GM19328 (cell line): ENCODE results near the gene CHCHD10.

Experiments used
- ATAC-seq: cut with Tn5 transposase; IDR thresholded peaks from one replicate; pipeline ENCODE4 v1.9.1; 2021; ENCODE audit warnings: mild to moderate bottlenecking, moderate library complexity; ENCODE audit not compliant: unreplicated experiment

The CHCHD10 gene

DNA sequence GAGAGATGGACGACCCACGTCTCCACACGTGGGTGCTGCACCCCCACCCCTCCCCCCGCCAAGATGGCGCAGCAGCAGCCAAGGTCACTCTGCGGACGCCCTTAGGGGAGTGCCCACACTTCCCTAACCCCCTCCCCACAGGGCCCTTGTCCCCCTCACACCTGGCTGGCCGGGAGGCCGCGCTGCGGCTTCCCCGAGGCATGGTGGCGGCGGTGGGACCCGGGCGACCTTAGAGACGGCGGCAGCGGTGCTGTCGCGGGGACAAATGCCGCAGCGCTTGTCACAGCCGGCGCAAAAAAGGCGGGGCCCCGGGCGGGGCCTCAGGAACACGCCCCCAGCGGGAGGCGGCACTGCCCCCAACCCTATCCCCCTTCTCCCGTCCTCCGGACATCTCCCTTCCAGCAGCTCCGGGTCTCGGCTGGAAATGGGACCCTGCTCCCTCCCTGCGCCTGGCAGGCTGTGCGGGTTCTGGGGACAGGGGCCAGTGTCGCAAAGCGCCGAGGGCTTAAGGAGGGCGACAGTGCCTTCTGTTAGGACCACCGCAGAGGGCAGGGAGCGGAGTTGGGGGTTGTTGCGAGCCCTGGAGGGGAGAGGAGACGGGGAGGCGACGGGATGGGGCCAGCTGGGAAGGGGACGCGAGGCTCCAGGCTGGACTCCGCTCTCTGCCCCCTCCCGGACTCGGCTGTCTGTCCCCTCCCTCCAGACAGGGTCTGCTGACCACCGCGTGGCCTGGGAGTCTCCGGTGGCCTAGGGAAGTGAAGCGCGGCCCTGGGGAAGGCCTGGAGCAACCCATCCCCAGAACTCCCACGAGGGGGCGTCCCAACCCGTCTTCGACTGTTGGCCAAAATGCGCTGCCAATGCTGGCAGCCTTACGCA is at the start of gene CHCHD10:
CHCHD10 (minus strand) TSS at position 300 of the 876 bp plus-strand sequence; CDS start at position 202, 98 bp downstream.
- peak; percentile 50 for ATAC-seq

DNA sequence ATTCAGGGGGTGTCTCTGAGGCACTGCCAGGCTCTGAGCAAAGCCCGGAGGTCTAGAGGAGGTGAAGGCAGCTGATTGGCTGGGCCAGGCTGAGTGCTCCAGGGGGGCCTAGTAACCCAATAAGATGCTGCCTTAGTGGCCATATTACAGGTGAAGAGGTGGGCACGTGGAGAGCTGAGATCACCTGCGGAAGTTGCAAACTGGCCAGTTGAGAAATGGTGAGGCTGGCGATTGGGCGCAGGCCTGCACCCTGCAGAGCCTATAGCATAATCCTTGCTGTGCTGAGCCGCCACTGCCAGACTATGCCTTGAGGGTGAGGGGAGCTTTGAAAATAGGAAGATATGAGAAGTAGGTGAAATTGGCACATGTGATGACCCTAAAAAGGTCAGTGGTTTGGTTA is 49.4 kb upstream of the CHCHD10 start:
- ATAC-seq = no peak

DNA sequence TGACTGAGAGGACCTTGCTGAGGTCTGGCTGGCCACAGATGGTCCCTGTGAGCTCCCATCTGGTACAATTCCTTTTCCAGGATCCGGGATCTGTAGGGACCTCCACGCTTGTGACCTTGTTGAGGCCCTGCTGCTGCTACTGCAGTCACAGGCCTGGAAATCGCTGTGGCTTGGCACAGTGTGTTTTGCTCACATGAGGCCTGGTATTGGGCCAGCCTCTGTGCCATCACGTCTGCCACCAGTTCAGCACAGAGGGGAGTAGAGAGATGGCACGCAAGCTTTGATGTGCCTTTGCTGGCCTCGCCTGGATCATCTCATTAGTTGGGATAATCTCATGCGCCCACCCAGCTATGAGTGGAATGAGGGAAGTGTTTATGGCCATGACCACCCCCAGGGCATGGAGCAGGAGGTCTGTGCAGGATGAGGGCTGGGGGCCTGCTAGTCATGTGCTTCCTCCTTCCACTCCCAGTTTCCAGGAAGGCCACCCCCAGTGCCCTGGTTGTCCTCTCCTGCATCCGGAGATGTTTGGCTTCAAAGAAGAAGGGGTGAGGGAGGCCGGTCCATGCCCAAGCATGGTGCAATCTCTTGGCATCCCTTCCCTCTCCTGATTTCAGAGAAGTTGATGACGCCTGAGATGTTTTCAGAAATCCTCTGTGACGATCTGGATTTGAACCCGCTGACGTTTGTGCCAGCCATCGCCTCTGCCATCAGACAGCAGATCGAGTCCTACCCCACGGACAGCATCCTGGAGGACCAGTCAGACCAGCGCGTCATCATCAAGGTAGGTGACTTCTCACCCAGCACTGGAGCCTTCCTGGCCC is 48.6 kb upstream of the CHCHD10 start:
- no peak for ATAC-seq

DNA sequence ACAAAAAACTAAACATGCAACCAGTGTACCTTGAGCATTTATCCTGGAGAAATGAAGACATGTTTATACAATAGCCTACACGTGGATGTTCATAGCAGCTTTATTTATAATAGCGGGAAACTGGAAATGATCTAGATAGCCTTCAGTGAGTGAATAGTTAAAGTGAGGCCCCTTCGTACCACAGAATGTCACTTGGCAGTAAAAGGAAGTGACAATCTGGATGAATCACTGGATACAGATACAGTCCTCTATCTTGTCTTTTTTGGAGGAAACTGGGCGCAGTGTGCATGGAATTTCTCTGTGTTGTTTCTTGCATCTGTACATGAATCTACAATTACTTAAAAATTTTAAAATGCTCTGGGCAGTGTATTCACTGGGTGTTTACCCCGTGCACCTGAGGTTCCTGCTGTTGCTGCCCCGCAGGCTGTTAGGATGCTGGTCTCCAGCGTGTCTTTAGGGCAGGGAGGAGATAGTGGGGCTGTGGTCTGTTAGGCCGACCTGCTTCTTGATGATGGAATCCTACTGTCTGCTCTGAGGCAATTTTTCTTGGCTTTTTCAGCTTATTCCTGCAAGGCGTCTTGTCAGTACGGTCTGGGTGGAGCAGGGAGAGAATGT is 47.9 kb upstream of the CHCHD10 start:
- ATAC-seq = no peak

DNA sequence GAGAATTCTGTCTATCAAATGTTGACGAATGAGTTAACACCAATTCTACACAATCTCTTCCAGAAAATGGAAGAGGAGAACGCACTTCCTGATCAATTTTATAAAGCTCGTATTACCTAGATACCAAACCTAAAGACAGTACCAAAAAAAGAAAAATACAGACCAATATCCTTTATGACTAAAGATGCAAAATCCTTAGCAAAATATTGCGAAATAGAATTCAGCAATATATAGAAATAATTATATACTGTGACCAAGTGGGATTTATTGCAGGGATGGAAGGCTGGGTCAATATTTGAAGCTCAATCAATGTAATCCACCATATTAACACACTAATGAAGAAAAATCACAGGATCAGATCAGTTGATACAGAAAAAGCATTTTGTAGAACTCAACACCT is 44.6 kb upstream of the CHCHD10 start:
- ATAC-seq = no peak

DNA sequence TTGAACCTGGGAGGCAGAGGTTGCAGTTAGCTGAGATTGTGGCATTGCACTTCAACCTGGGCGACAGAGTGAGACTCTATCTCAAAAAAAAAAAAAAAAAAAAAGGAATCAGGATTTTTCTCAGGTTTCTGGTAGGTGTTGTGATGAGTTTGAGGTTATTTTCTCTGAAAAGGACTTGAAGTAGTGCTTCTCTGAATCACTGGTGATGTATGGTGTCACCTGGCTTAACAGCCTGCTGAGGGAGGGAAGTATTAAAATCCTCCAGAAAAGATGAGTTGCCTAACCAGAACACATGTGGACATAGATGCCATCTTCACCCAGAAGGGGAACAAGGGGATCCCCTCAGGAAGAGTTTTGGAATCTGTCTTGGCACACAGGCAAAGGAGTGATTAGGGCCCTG is 39.1 kb upstream of the CHCHD10 start:
- ATAC-seq = no peak

DNA sequence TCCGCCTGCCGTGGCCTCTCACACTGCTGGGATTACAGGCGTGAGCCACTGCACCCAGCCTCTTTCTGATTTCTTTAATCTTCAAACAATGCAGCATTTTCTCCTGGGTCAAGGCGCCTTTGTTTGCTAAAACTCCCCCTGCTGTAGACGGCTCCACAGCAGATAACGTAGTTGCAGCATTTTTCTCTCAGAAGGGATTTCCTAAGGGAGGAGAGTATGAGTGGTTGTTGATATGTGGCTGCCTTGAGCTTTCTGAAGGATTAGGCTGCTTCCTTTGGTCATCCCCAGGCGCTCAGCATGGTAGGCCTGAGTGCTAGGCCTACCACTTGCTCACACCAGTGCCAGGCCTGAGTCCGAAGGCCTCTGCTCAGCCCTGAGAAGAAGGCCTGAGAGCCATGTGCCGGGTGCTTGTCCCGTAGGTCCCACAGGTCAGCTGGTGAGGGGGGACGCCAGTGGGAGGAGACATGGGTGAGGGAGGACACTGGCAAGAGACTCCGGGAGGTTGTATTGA is 37.1 kb upstream of the CHCHD10 start:
- no peak for ATAC-seq

DNA sequence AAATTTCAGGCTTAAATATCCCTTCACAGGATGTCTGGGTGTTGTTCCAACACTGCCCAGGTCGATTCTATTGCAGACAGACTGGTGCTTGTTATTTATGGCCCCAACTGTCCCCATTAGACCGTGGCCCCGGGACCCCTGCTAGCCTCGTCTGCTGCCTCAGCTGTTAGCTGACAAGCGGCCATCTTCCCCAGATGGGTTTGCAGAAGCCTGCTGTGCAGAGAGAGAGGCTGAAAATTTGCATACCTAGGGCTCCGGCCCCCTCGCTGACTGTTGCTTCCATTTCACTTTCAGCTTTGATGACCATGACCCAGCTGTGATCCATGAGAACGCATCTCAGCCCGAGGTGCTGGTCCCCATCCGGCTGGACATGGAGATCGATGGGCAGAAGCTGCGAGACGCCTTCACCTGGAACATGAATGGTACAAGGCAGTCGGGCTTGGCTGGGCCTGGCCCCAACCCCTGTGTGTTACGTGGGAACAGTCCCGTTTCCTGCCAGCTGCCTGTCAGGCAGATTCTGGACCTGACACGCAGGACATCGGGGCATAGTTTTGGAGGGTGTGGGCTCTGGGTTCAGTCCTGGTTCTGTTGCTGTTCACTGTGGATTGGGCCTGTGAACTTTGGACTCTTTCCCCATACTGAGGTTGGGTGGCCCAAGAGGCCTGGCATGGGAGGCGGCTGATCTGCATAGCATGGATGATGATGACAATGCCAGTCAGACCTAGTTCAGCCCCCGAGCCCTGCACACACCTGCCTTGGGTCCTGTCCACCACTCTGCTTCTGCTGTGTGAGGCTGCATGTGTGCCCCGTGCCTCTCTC is 35.4 kb upstream of the CHCHD10 start:
- ATAC-seq = no peak

DNA sequence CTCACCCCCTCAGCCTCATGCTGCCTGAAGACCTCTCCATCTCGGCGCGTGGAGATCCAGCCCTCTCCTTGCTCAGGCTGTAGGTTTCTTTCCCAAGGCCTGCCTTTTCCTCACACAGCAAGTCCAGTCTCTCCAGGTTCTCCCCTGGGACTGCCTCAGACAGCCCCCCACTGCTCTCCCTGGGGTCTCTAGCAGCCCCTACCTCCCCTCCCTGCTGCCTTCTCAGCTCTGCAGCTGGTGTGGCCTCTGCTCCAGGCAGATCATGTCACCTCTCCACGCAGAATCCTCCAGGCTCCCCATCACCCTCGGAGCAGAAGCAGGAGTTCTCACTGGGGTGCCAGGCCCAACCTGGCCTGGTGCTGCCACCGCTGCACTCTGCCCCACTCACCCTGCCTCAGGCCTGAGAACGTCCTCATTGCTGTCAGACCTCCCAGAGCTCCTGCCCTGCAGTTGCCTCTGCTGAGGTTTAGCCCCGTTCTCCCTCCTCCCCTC is 34.2 kb upstream of the CHCHD10 start:
- no peak for ATAC-seq

DNA sequence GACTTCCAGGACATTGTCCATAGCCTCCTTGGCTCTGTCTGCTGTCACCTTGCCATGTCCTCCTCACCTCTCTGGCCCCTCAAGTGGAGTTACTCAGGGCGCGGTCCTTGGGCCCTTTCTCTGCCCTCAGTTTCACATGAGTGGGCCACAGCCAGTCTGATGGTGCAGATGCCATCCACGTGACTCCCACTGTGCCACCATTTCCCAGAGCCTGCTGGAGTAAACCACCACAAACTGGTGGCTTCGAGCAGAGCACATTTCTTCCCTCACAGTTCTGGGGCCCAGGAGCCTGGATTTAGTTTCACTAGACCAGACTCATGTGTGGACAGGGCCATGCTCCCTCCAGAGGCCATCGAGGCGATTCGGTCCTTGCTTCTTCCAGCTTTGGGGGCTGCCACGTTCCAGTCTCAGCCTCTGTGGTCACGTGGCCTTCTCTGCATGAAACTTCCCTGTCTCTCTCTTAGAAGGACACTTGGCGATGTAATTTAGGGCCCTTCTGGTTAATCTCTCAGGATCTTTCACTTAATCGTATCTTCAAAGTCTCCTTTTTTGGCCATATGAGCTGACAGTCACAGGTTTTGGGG is 33.6 kb upstream of the CHCHD10 start:
- no peak for ATAC-seq

DNA sequence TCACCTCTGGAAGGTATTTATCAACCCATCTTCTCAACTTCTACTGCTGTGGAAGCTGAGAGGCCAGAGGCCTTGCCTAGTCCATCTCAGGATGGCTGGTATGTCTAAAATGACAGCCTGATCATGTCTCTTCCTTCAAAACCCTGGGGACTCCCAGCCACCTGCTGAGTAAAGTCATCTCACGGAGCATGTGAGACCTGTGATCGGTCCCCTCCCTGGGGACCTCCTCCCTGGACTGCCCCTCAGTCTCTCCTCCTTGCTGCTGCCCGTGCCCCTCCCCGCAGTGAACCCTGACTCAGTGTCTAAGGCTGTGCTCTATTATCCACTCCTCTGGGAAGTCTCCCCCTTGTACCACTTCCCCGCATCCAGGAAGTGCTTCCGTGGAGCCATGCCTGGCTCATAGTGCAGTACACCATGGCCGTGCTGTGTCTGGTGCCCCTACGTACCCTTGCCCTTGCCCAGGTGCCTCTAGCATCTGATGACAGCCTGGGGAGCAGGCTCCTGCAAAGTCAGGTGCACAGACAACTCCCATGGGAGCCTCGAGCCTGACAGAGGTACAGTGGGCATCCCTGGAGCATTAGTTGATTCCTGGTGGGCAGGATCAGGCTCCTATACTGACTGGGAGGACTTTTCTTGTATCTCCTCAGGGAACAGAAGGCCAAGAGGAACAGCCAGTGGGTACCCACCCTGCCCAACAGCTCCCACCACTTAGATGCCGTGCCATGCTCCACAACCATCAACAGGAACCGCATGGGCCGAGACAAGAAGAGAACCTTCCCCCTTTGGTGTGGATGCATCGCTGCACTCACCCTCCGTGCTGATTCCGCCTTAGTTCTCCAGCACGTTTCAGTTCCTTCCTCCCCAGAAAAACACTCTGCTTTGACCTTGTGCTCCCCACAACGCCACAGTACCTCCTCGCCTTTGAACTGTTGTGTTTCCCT is 32.8 kb upstream of the CHCHD10 start:
- no peak for ATAC-seq

DNA sequence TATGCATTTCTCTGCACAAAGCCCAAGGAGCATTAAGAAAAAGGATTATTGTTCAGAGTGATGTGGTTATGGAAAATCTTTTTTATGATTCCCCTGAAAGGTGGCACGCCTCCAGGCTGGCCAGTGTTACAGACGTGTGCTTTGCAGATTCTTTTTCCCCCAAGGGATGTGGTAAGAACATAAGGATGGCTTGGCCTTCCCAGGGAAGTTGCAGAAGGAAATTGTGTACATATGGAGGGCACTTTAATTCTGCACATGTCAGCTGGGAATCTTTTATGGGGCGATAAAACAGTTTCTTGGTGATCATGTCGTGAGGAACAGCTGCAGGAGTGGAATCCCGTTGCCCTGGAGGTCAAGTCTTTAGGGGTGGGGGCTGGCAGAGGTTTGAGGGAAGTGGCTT is 28.7 kb upstream of the CHCHD10 start:
- no peak for ATAC-seq

DNA sequence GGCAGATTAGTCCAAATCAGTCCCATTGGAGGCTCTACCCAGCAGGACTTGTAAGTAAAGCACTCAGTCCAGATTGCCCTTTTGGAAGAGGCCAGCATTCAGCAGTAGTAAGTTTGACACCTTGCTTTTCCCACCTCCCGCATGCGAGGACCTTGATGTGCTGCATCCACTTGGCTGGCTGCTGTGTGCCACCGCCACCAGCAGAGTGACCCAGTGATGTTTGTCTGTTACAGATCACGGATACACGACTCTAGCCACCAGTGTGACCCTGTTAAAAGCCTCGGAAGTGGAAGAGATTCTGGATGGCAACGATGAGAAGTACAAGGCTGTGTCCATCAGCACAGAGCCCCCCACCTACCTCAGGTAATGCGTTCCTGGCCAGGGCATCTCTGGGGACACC is 25.6 kb upstream of the CHCHD10 start:
- no peak for ATAC-seq

DNA sequence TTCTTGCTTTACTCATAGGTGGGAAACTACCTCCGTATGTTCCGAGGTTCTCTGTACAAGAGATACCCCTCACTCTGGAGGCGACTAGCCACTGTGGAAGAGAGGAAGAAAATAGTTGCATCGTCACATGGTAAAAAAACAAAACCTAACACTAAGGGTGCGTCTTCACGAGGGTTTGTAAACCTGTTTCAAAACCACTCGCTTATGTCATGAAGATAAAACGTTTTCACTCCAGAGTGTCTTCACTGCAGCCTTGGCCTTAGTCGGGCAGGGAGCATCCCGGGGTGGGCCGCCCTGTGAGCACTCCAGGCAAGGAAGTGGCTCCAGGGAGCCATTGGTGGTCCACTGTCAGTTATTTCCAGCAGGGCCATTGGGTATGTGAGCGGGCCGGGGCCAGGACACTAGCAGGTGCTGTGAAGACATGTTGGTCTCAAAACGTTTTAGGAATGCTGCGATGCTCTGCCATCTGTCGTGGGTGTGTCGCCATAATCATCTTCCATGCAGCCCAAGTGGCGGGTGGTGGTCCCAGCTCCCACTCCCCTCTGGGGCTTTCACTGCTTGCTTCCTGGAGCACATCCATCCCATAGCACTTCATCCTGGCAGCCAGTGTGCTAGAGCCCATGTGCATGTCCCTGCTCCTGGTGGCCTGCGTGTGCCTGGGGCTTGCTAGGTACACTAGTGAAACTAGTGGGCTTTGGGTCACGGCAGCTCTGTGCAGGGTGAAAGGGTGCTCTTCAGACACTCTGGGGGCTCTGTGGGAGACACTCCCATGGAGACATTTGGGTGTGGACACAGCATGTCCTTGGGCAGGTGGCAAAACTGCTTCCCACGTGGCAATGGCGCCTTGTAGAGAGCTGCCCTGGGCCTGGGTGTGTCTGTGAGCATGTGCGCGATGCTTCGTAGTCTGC is 24.2 kb upstream of the CHCHD10 start:
- ATAC-seq = no peak

DNA sequence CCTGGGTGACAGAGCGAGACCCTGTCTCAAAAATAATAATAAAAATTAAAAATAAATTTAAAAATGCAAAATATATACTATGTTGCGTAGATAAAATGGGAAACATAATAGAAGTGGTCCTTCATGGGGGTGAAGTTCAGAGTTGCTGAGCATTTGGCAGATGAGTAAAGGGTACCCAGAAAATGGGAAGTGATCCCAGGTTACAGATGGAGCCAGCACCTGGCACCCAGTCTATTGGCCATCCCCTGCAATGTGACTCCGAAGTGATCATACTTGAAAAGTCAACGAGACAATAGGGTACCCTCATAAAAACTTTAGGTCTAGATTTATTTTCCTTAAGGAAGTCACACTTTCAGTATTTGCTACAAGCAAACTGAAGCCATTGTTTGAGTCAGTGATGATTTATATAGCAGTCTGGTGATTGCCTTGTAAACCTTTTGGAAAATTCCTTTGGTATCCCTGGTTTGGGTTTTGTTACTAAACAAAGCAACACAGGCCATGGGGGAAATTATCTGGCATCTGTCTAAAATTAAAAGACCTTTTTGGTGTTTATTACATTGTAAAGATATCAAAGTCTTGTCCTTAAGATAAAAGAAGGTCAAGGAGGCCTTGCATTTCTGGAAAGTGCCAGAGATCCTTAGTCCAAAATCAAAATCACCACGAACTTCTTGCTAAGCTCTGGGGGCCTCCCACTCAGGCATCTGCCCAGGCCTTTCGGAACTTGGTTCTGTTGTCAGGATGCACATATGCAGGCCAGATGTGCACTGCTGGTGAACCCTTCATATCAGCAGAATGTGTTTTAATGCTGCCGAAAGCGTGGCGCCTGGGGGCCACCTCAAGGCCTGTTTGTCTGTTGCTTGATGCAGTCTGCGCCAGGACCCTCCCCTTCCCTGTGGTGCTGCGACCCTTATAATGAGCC is 23.3 kb upstream of the CHCHD10 start:
- ATAC-seq = no peak

DNA sequence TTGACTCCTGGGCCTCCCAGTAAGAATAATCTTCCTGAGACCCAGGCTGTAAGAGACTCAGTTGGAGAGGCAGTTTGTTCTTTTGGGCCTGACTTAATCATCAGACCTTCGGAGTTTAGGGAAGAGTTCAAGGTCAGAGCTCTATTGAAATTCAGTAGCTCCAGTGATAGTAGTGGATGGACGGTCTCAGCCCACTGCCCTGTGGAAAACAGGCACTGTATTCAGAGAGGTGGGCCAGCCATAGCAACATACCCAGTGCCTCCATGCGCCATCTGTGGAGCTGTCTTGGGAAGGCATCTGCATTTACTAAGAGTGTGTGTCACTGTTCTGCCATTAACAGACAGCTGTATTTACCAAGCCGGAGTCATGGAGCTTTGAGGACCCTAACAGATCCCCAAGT is 21.9 kb upstream of the CHCHD10 start:
- no peak for ATAC-seq

DNA sequence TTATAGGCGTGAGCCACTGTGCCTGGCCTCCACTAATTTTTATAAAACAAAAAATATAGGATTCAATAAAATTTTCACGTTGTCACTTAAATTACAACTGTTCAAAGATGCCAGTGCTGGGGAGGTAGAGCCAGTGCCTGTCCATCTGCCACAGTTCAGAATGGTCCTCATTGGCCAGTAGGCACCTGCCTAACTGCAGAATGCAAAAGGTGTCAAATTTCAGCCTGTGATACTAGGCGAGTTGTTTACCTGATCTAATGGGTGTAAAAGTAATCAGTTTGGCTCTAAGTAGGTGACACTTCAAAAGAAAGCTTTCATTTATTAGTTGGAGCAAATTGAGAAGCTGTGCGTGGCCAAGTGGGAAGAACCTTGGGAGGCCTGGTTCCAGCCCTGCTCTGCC is 21.3 kb upstream of the CHCHD10 start:
- no peak for ATAC-seq
